ENCODE results near the gene IPO8. TPM values are rescaled to one million over a fixed set of nuclear protein-coding genes. Genes with fewer than 3 reads are reported as not detected.

IPO8 gene
- total and polyA plus RNA-seq, 2 of the 8 experiments (the other 6 are each of a cell fraction or from before 2014, with no cell fraction given) = 7.2 to 59.8 TPM

DNA sequence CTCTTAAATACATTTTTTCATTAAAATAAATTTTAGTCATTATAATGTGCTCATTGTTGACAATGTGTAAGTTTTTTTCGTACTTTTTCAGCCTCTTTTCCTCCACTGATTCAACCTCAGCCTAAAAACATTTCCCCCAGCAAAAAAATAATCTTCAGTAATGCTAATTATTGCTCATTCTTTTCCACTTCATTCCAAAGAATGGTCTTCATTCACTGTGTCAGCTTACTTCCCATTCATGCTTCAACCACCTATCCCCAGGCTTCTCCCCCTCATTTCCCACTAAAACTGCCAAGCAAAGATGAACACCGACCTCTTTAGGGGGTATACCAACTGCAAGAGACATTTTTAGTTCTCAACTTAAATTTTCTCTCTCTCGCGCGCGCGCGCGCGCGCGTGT lies 2.7 kb upstream of the IPO8 start:
- no peak overlapping the region for H2BK15ac ChIP-seq (ENCODE audit: low read length)
- H3K27me3 ChIP-seq (replicated peaks in 1 of 4; ENCODE audit: control insufficient read depth in 3 of 4, extremely low read depth in 1 of 4, insufficient read depth in 3 of 4, low read length in 3 of 4) = no peaks in the 10 kb centered on the region
- peaks cover 15% of the 10 kb centered on the region for H3K23me2 ChIP-seq (ENCODE audit: low read depth, low read length)
- H3K79me2 ChIP-seq (ENCODE audit: control insufficient read depth in 1 of 2, insufficient read depth in 2 of 2, low read length in 2 of 2) = peaks cover 0 to 14% of the 10 kb centered on the region in 2 experiments; a peak in 2 of 4 replicates
- H3K18ac ChIP-seq (ENCODE audit: extremely low read depth, low read length) = no peak overlapping the region
- no peak overlapping the region for H2BK20ac ChIP-seq (ENCODE audit: low read length)
- CTCF ChIA-PET (ENCODE audit: partially characterized antibody) = interaction anchor here (1.9 kb wide), 1 partner anchor 149 kb away, joined by 7 read pairs; no protein-coding TSS in a partner anchor
- DNase-seq (ENCODE audit: low read depth in 1 of 2, low spot score in 2 of 2) (no peak), FAIRE-seq (no peak)
- no peak overlapping the region for H4K91ac ChIP-seq (replicated peaks; ENCODE audit: insufficient read length, low read length)
- H4K20me1 ChIP-seq (replicated peaks in 1 of 2; ENCODE audit: control insufficient read depth in 1 of 2, insufficient read depth in 2 of 2, low read length in 2 of 2) = peaks cover 0 to 7% of the 10 kb centered on the region in 2 experiments
- H3K23ac ChIP-seq (ENCODE audit: insufficient read length) = no peak overlapping the region
- no peak overlapping the region for H2AFZ ChIP-seq (ENCODE audit: low read length)
- H3K9me3 ChIP-seq (ENCODE audit: insufficient read depth in 2 of 2, low read depth in 1 of 2, low read length in 1 of 2) = no peaks in the 10 kb centered on the region
- H3K4ac ChIP-seq (replicated peaks; ENCODE audit: insufficient read length, low read depth, low read length) = no peak overlapping the region
- H2AK5ac ChIP-seq (ENCODE audit: low read depth, low read length) = no peak overlapping the region
- no peak overlapping the region for H3K9ac ChIP-seq (replicated peaks in 1 of 4; ENCODE audit: extremely low read depth in 1 of 4, low read depth in 3 of 4, low read length in 3 of 4)
- no peak overlapping the region for H2BK12ac ChIP-seq (ENCODE audit: low read depth, low read length)
- H3K27ac ChIP-seq (ENCODE audit: low read depth, low read length) = no peak overlapping the region
- H3K36me3 ChIP-seq (ENCODE audit: control insufficient read depth in 2 of 4, insufficient read depth in 4 of 4, low read length in 3 of 4) = no peaks in the 10 kb centered on the region
- no peak overlapping the region for H2BK5ac ChIP-seq (ENCODE audit: low read depth, low read length)
- no peak overlapping the region for H3K56ac ChIP-seq (replicated peaks; ENCODE audit: insufficient read length, low read depth, low read length)
- H3K14ac ChIP-seq (ENCODE audit: insufficient read length) = no peak overlapping the region
- no peak overlapping the region for H4K8ac ChIP-seq (ENCODE audit: extremely low read depth, insufficient read depth, low read length)
- H3K4me3 ChIP-seq (ENCODE audit: extremely low read depth in 1 of 4, insufficient read depth in 2 of 4, low read depth in 3 of 4, low read length in 4 of 4) = no peak overlapping the region
- WGBS, 2 experiments (ENCODE audit: extremely low coverage in 1 of 2, insufficient coverage in 1 of 2, insufficient read length in 1 of 2, insufficient replicate concordance in 2 of 2, low coverage in 1 of 2, low lambda C conversion rate in 2 of 2, missing lambda C conversion rate in 1 of 2) = 95% methylated on average over 12 of the region's 12 CpGs; no CpG with 5 or more reads in 1 of the 2 experiments
- POLR2A ChIA-PET (ENCODE audit: partially characterized antibody) = interaction anchor here (4.0 kb wide), 1 partner anchor 98 kb away, joined by 12 read pairs; no protein-coding TSS in a partner anchor
- H4K5ac ChIP-seq (ENCODE audit: insufficient read length, low read depth, low read length) = no peak overlapping the region
- peaks cover 6% of the 10 kb centered on the region; the same call in 1 of the 2 replicates for H3K79me1 ChIP-seq (ENCODE audit: low read depth, low read length)
- no peak overlapping the region for H2BK120ac ChIP-seq (replicated peaks; ENCODE audit: low read depth, low read length)
- H3K4me1 ChIP-seq (replicated peaks in 1 of 4; ENCODE audit: control insufficient read depth in 3 of 4, insufficient read depth in 4 of 4, low read length in 3 of 4) = peaks cover 0 to 4% (median 2%) of the 10 kb centered on the region in 4 experiments; a peak in 3 of 7 replicates
- H3K4me2 ChIP-seq (ENCODE audit: insufficient read depth in 1 of 2, low read depth in 2 of 2, low read length in 2 of 2) = no peak overlapping the region
- TF ChIP-seq RBBP5 (IDR thresholded peaks at IDR 0.05; ENCODE audit: borderline replicate concordance, low read depth, low read length) (no peak), POLR2AphosphoS5 (IDR thresholded peaks at IDR 0.05; ENCODE audit: low read depth, low read length) (no peak), RAD21 (IDR thresholded peaks at IDR 0.05 in 1 of 2, conservative IDR thresholded peaks at IDR 0.05 in 1 of 2; ENCODE audit: low read depth in 2 of 2, low read length in 2 of 2) (no peak), TBP (IDR thresholded peaks at IDR 0.05; ENCODE audit: low read depth, low read length) (no peak)
- TF ChIP-seq, protein P1, sequence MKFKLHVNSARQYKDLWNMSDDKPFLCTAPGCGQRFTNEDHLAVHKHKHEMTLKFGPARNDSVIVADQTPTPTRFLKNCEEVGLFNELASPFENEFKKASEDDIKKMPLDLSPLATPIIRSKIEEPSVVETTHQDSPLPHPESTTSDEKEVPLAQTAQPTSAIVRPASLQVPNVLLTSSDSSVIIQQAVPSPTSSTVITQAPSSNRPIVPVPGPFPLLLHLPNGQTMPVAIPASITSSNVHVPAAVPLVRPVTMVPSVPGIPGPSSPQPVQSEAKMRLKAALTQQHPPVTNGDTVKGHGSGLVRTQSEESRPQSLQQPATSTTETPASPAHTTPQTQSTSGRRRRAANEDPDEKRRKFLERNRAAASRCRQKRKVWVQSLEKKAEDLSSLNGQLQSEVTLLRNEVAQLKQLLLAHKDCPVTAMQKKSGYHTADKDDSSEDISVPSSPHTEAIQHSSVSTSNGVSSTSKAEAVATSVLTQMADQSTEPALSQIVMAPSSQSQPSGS (IDR thresholded peaks at IDR 0.05; ENCODE audit: low read length) = no peak
